K562 (cell line): ENCODE results near the gene CLEC18A. TPM values are rescaled to one million over a fixed set of nuclear protein-coding genes. Genes with fewer than 3 reads are reported as not detected.

Experiments used
- ATAC-seq: fragments of 200-7000 bp; cut with Tn5 transposase; 3 replicates; pipeline ENCODE4 v1.9.1; 2020; ENCODE audit warnings: moderate library complexity
- BruUV-seq: library from RNA; stranded (reverse); fragments of 400-500 nt; replicated peaks from 2 replicates; lab custom pipeline; 2021; lab: Mats Ljungman, UMichigan
- CTCF ChIA-PET: fragments of 300-600 bp; formaldehyde crosslinking; extraction: SDS; loops from one replicate; lab custom pipeline; 2021; ENCODE audit warnings: low intra/inter-chr PET ratio; lab: Yijun Ruan, JAX
- POLR2A ChIA-PET: fragments of 300-600, 350-650 bp; sonication (Branson Sonifier 250); formaldehyde crosslinking; extraction: SDS; loops from one replicate; lab custom pipeline; 2021; ENCODE audit warnings: antibody characterized with exemption, inconsistent platforms; lab: Yijun Ruan, JAX
- DNase-seq, 4 experiments: peaks; one replicate each; pipeline versions ENCODE4 v3.0.0 to v3.0.0-alpha.2; 2011 to 2018; ENCODE audit warnings: low spot score in 3 of 4, mixed read lengths in 3 of 4; ENCODE audit errors: extremely low read depth in 1 of 4
- FAIRE-seq: peaks from 2 replicates; lab custom pipeline; 2011; peaks lifted over from hg19 to GRCh38; lab: Jason Lieb, UNC
- H2AFZ ChIP-seq: 2 replicates; pipeline ENCODE4 v1.6.0; 2011; ENCODE audit warnings: low read depth, low read length, control low read depth, inconsistent platforms
- H3K27ac ChIP-seq: fragments of 200-600 bp; 3 replicates; pipeline ENCODE4 v1.8.0; 2011; ENCODE audit warnings: low read depth, mild to moderate bottlenecking, control low read depth, inconsistent platforms, low read length, moderate library complexity, mixed read lengths; ENCODE audit errors: extremely low read depth
- H3K27me3 ChIP-seq, 2 experiments: fragments of 300-600 bp in 1 of 2; 2 replicates in 1 of 2; 3 replicates in 1 of 2; pipeline versions ENCODE4 v1.6.0 to v1.8.0; 2011; ENCODE audit warnings: inconsistent platforms in 2 of 2, low read length in 2 of 2, mild to moderate bottlenecking in 1 of 2, mixed read lengths in 1 of 2, moderate library complexity in 1 of 2; ENCODE audit not compliant: control insufficient read depth in 2 of 2, insufficient read depth in 2 of 2
- H3K36me3 ChIP-seq: fragments of 300-600 bp; 3 replicates; pipeline ENCODE4 v1.8.0; 2011; ENCODE audit warnings: mild to moderate bottlenecking, low read length, inconsistent platforms; ENCODE audit not compliant: control insufficient read depth, insufficient read depth
- H3K4me1 ChIP-seq, 2 experiments: fragments of 200-600 bp in 1 of 2; replicated peaks in 1 of 2; 2 replicates in 1 of 2; 3 replicates in 1 of 2; pipeline versions ENCODE4 v1.5.1 to v1.8.0; 2011; ENCODE audit warnings: inconsistent platforms in 2 of 2, low read length in 2 of 2, mild to moderate bottlenecking in 1 of 2, mixed read lengths in 1 of 2, moderate library complexity in 1 of 2; ENCODE audit not compliant: control insufficient read depth in 2 of 2, insufficient read depth in 2 of 2
- H3K4me2 ChIP-seq: 2 replicates; pipeline ENCODE4 v1.6.1; 2011; ENCODE audit warnings: low read length, control low read depth, inconsistent platforms, mixed read lengths; ENCODE audit not compliant: insufficient read depth
- H3K4me3 ChIP-seq: fragments of 200-600 bp; sonication (generic), shearing (Covaris generic); 2 replicates; pipeline ENCODE4 v1.5.1; 2016; ENCODE audit warnings: control low read depth, inconsistent platforms
- H3K79me2 ChIP-seq: fragments of 200-600 bp; 3 replicates; pipeline ENCODE4 v1.8.0; 2011; ENCODE audit warnings: low read length, inconsistent platforms; ENCODE audit not compliant: control insufficient read depth, insufficient read depth
- H3K9ac ChIP-seq, 2 experiments: 2 replicates each; pipeline versions ENCODE4 v1.6.0 to v1.6.1; 2011; ENCODE audit warnings: low read depth in 2 of 2, low read length in 2 of 2, control low read depth in 1 of 2, inconsistent platforms in 1 of 2, mild to moderate bottlenecking in 1 of 2, mixed read lengths in 1 of 2; ENCODE audit not compliant: insufficient read depth in 1 of 2
- H3K9me1 ChIP-seq: one replicate; pipeline ENCODE4 v1.6.0; 2011; ENCODE audit warnings: inconsistent platforms, mild to moderate bottlenecking, low read length, moderate library complexity; ENCODE audit not compliant: control insufficient read depth, insufficient read depth
- H3K9me3 ChIP-seq: replicated peaks from 2 replicates; pipeline ENCODE4 v1.5.1; 2011; ENCODE audit warnings: low read depth, low read length, inconsistent platforms; ENCODE audit not compliant: control insufficient read depth, insufficient read depth
- H4K20me1 ChIP-seq: replicated peaks from 2 replicates; pipeline ENCODE4 v1.6.1; 2011; ENCODE audit warnings: low read length, inconsistent platforms, mixed read lengths; ENCODE audit not compliant: control insufficient read depth, insufficient read depth
- ARID1B ChIP-seq: fragments of 450-650 bp; IDR thresholded peaks from 2 replicates; pipeline ENCODE4 v1.6.1; 2016; ENCODE audit warnings: antibody characterized with exemption, mild to moderate bottlenecking, inconsistent platforms
- BACH1 ChIP-seq: fragments of 200-800 bp; sonication (Bioruptor generic); IDR thresholded peaks from 2 replicates; pipeline ENCODE4 v1.6.1; 2016; ENCODE audit warnings: missing genetic modification characterization, missing compliant biosample characterization
- EZH2 ChIP-seq: IDR thresholded peaks from 2 replicates; pipeline ENCODE4 v1.6.1; 2012; ENCODE audit warnings: low read depth, mild to moderate bottlenecking, inconsistent platforms, low read length, borderline replicate concordance
- FOS ChIP-seq: IDR thresholded peaks from 3 replicates; pipeline ENCODE4 v1.6.1; 2011; ENCODE audit not compliant: insufficient read length; ENCODE audit errors: extremely low read depth
- PTBP1 ChIP-seq: fragments of 200-400 bp; formaldehyde crosslinking; IDR thresholded peaks from 2 replicates; pipeline ENCODE4 v1.6.1; 2017; ENCODE audit warnings: low read depth, low read length
- RFX1 ChIP-seq: fragments of 450-650 bp; IDR thresholded peaks from 2 replicates; pipeline ENCODE4 v1.6.1; 2016; ENCODE audit warnings: mild to moderate bottlenecking, moderate library complexity
- RHOXF2B ChIP-seq: fragments of 250-450 bp; sonication (Bioruptor Pico); conservative IDR thresholded peaks from 2 replicates; pipeline ENCODE4 v1.5.1; 2021
- SMAD3 ChIP-seq: fragments of 450-650 bp; formaldehyde crosslinking; conservative IDR thresholded peaks from 2 replicates; pipeline ENCODE4 v1.4.0; 2020; ENCODE audit warnings: mild to moderate bottlenecking
- TAF15 ChIP-seq: fragments of 200-400 bp; formaldehyde crosslinking; IDR thresholded peaks from 2 replicates; pipeline ENCODE4 v1.6.1; 2017; ENCODE audit warnings: mild to moderate bottlenecking, low read depth, low read length, moderate library complexity
- TCFL5 ChIP-seq: fragments of 250-450 bp; sonication (Bioruptor Pico); conservative IDR thresholded peaks from 2 replicates; pipeline ENCODE4 v1.6.1; 2021; ENCODE audit warnings: mild to moderate bottlenecking, moderate library complexity, matching md5 sums
- TEAD2 ChIP-seq: fragments of 450-650 bp; IDR thresholded peaks from 2 replicates; pipeline ENCODE4 v1.6.1; 2016; ENCODE audit warnings: missing genetic modification characterization, control low read depth, missing compliant biosample characterization
- YY1 ChIP-seq, 3 experiments: IDR thresholded peaks; 2 replicates each; pipeline ENCODE4 v1.6.1; 2011; ENCODE audit warnings: low read length in 2 of 3, mild to moderate bottlenecking in 2 of 3, moderate library complexity in 2 of 3, borderline replicate concordance in 1 of 3, control low read depth in 1 of 3, low read depth in 1 of 3; ENCODE audit not compliant: insufficient read depth in 3 of 3, insufficient replicate concordance in 2 of 3, control insufficient read depth in 1 of 3, insufficient read length in 1 of 3; ENCODE audit errors: extremely low read depth in 1 of 3
- ZEB2 ChIP-seq: fragments of 450-650 bp; IDR thresholded peaks from 2 replicates; pipeline ENCODE4 v1.6.1; 2016
- ZNF384 ChIP-seq: IDR thresholded peaks from 2 replicates; pipeline ENCODE4 v1.6.1; 2012; ENCODE audit warnings: low read depth, low read length, improper control_type of control experiment
- ZNF764 ChIP-seq: fragments of 250-450 bp; sonication (Bioruptor Pico); IDR thresholded peaks from 2 replicates; pipeline ENCODE4 v1.4.0; 2020; ENCODE audit warnings: low read depth, mild to moderate bottlenecking, moderate library complexity
- WGBS: fragments of 100-300 bp; shearing (Covaris generic); methylation state at CpG from one replicate; pipeline ENCODE4 v1.1.6; 2016; ENCODE audit warnings: low coverage, mixed read lengths; ENCODE audit not compliant: insufficient coverage; ENCODE audit errors: missing lambda C conversion rate; 5-methylcytosine and 5-hydroxymethylcytosine counted together
- in situ Hi-C: fragments of 300-500 bp; cut with MboI; formaldehyde crosslinking; loops from 4 replicates; pipeline ENCODE4 v1.15.0; 2018; ENCODE audit warnings: inconsistent platforms, mixed read lengths
- intact Hi-C: fragments of 100-400 bp; cut with micrococcal nuclease; formaldehyde crosslinking; loops from 2 replicates; pipeline ENCODE4 v1.14.2; 2022
- polyA plus RNA-seq, 8 experiments: library from polyadenylated mRNA; depleted of rRNA in 4 of 8; stranded (reverse) in 5 of 8; unstranded in 3 of 8; fragments of >200 nt; fragmentation: Nextera tagmentation in 2 of 8; fragmentation: Illumina TruSeq in 1 of 8; extraction: Ambion mirVana in 2 of 8; extraction: Trizol in 1 of 8; gene quantifications; 2 replicates each; pipeline versions ENCODE4 v1.2.1 to v1.2.3, GENCODE V29; 2011 to 2014; ENCODE audit warnings: inconsistent platforms in 1 of 8, missing spikeins in 1 of 8
- total RNA-seq, 7 experiments: library from RNA; depleted of rRNA in 6 of 7; stranded (reverse); fragments of >200 nt in 6 of 7; fragmentation: Illumina TruSeq in 2 of 7; extraction: Trizol in 2 of 7; gene quantifications; 2 replicates each; pipeline versions ENCODE4 v1.2.1 to v1.2.3, GENCODE V29; 2011 to 2021; ENCODE audit warnings: low replicate concordance in 1 of 7
- TF ChIP-seq, protein P1 (sequence below): fragments of 250-450 bp; sonication (Bioruptor Pico); IDR thresholded peaks from 2 replicates; pipeline ENCODE4 v1.9.0; 2021; ENCODE audit warnings: mild to moderate bottlenecking
- TF ChIP-seq, protein P2 (sequence below): fragments of 450-650 bp; IDR thresholded peaks from 2 replicates; pipeline ENCODE4 v1.6.1; 2016
- TF ChIP-seq, protein P3 (sequence below): fragments of 250-450 bp; sonication (Bioruptor Pico); IDR thresholded peaks from 2 replicates; pipeline ENCODE4 v1.8.0; 2022; ENCODE audit warnings: moderate library complexity, mild to moderate bottlenecking, inconsistent platforms

CLEC18A gene
- total and polyA plus RNA-seq, 9 of the 15 experiments (the other 6 are each of a cell fraction or from before 2014, with no cell fraction given), result 0.08 to 0.33 (median 0.23) TPM; not detected in 2

DNA sequence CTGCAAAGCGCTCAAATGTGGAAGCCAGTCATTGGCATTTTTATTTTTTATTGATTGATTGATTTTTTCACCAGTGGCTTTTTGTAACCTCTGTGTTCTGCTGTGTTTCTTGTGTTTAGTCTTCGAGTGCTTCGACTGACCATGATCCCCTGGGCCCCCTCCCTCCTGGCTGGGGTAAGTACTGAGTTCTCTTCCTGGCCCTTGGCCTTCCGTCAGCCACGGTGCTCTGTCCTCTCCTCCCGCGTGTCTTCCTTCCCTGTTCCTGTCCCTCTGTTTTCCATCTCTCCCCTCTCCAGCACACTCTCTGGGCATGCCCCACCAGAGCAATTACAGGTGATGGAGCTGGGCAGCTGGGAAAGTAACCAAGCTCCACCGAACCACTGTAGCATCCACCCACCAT, 25.8 kb upstream of the CLEC18A start:
- H3K9me3 ChIP-seq, result no peaks in the 10 kb centered on the region
- no peak overlapping the region for H3K27ac ChIP-seq
- WGBS, result 79% methylated on average over 8 of the region's 8 CpGs
- H3K4me3 ChIP-seq, result no peak overlapping the region
- no peak for ATAC-seq
- no peak overlapping the region for H2AFZ ChIP-seq
- FAIRE-seq, result no peak
- H4K20me1 ChIP-seq, result no peaks in the 10 kb centered on the region; the same call in 1 of the 2 replicates
- no peaks in the 10 kb centered on the region for H3K27me3 ChIP-seq
- H3K9me1 ChIP-seq, result no peaks in the 10 kb centered on the region
- intact Hi-C loops, result no loop called here
- BruUV-seq, result no TSS peak
- no peaks in the 10 kb centered on the region for H3K79me2 ChIP-seq
- H3K4me1 ChIP-seq, result 0 out of 5 replicates have a peak, but pooled peaks cover 0 to 3% of the 10 kb centered on the region in 2 experiments
- in situ Hi-C loops, result loop anchor here (5.0 kb wide), 2 partner anchors 138 to 218 kb away; no protein-coding TSS in a partner anchor
- ChIA-PET POLR2A (no interaction called here), CTCF (no interaction called here)
- H3K4me2 ChIP-seq, result no peak overlapping the region
- H3K9ac ChIP-seq, result no peak overlapping the region
- DNase-seq, result no peak
- H3K36me3 ChIP-seq, result peaks cover 4% of the 10 kb centered on the region; the same call in 1 of the 3 replicates
- TF ChIP-seq, protein P1, sequence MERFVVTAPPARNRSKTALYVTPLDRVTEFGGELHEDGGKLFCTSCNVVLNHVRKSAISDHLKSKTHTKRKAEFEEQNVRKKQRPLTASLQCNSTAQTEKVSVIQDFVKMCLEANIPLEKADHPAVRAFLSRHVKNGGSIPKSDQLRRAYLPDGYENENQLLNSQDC (CRISPR knock-in tag), result no peak
- TF ChIP-seq ARID1B, result no peak
- no peak for TF ChIP-seq FOS
- TF ChIP-seq SMAD3, result no peak
- TF ChIP-seq, protein P2, sequence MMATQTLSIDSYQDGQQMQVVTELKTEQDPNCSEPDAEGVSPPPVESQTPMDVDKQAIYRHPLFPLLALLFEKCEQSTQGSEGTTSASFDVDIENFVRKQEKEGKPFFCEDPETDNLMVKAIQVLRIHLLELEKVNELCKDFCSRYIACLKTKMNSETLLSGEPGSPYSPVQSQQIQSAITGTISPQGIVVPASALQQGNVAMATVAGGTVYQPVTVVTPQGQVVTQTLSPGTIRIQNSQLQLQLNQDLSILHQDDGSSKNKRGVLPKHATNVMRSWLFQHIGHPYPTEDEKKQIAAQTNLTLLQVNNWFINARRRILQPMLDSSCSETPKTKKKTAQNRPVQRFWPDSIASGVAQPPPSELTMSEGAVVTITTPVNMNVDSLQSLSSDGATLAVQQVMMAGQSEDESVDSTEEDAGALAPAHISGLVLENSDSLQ, result no peak
- no peak for TF ChIP-seq ZNF764 (CRISPR knock-in tag)
- no peak for TF ChIP-seq RHOXF2B (CRISPR knock-in tag)
- no peak for TF ChIP-seq ZEB2
- TF ChIP-seq TEAD2, result no peak
- TF ChIP-seq TCFL5 (CRISPR knock-in tag), result no peak
- no peak for TF ChIP-seq TAF15
- no peak for TF ChIP-seq YY1 (IDR thresholded peaks at IDR 0.05; ENCODE audit: borderline replicate concordance in 1 of 3, control insufficient read depth in 1 of 3, extremely low read depth in 1 of 3, insufficient read depth in 3 of 3, insufficient read length in 1 of 3, insufficient replicate concordance in 2 of 3, low read depth in 1 of 3, low read length in 2 of 3)
- TF ChIP-seq BACH1 (tag), result no peak
- TF ChIP-seq RFX1, result no peak
- no peak for TF ChIP-seq PTBP1
- TF ChIP-seq, protein P3, sequence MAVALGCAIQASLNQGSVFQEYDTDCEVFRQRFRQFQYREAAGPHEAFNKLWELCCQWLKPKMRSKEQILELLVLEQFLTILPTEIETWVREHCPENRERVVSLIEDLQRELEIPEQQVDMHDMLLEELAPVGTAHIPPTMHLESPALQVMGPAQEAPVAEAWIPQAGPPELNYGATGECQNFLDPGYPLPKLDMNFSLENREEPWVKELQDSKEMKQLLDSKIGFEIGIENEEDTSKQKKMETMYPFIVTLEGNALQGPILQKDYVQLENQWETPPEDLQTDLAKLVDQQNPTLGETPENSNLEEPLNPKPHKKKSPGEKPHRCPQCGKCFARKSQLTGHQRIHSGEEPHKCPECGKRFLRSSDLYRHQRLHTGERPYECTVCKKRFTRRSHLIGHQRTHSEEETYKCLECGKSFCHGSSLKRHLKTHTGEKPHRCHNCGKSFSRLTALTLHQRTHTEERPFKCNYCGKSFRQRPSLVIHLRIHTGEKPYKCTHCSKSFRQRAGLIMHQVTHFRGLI (CRISPR knock-in tag), result no peak
- TF ChIP-seq ZNF384, result no peak
- no peak for TF ChIP-seq EZH2
